Skeletal muscle tissue (tissue), 4 donors: ENCODE measurements around the gene HTR7. TPM values are rescaled to one million over a fixed set of nuclear protein-coding genes. Genes with fewer than 3 reads are reported as not detected.

Source experiments
- H3K27ac ChIP-seq: one replicate; pipeline ENCODE4 v1.7.0; 2013; ENCODE audit warnings: mild to moderate bottlenecking, low read depth, low read length, inconsistent platforms
- H3K27me3 ChIP-seq, 3 donors: one replicate each; pipeline ENCODE4 v1.7.0; 2013; ENCODE audit warnings: low read length in 3 of 3; ENCODE audit not compliant: control insufficient read depth in 3 of 3, insufficient read depth in 3 of 3
- H3K36me3 ChIP-seq, 3 donors: one replicate each; pipeline ENCODE4 v1.7.0; 2013; ENCODE audit warnings: low read length in 3 of 3; ENCODE audit not compliant: control insufficient read depth in 3 of 3, insufficient read depth in 3 of 3
- H3K4me1 ChIP-seq, 3 donors: one replicate each; pipeline ENCODE4 v1.7.0; 2013; ENCODE audit warnings: low read length in 3 of 3, mild to moderate bottlenecking in 3 of 3; ENCODE audit not compliant: control insufficient read depth in 3 of 3, insufficient read depth in 3 of 3
- H3K4me3 ChIP-seq, 3 donors: one replicate each; pipeline ENCODE4 v1.7.0; 2013; ENCODE audit warnings: low read length in 3 of 3
- H3K9ac ChIP-seq, 3 donors: one replicate each; pipeline ENCODE4 v1.7.0; 2013; ENCODE audit warnings: low read length in 3 of 3, mild to moderate bottlenecking in 3 of 3, moderate library complexity in 2 of 3, low read depth in 1 of 3
- H3K9me3 ChIP-seq, 3 donors: one replicate each; pipeline ENCODE4 v1.7.0; 2013; ENCODE audit warnings: low read length in 3 of 3; ENCODE audit not compliant: control insufficient read depth in 3 of 3
- total RNA-seq: library from RNA; depleted of rRNA; stranded (reverse); fragments of >200 nt; gene quantifications from one replicate; pipeline ENCODE4 v1.2.3, GENCODE V29; 2014
- donor health status: Osteomylitis.

The HTR7 gene
- total RNA-seq, 1 donor from 2014 or later, result under 0.01 TPM

- Histone ChIP-seq H3K9ac (no peak overlapping the region), H3K27ac (no peak overlapping the region), H3K4me1 (peaks cover 0 to 4% (median 0%) of the 10 kb centered on the region in 3 donors), H3K4me3 (no peak overlapping the region), H3K9me3 (no peaks in the 10 kb centered on the region), H3K36me3 (no peaks in the 10 kb centered on the region), H3K27me3 (no peaks in the 10 kb centered on the region)
These were observed 87.6 kb downstream of the HTR7 start for GRCh38 chr10:90769946-90770841.

- H3K36me3 ChIP-seq, result no peaks in the 10 kb centered on the region
- H3K27me3 ChIP-seq, result peaks cover 0 to 3% (median 0%) of the 10 kb centered on the region in 3 donors
- H3K27ac ChIP-seq, result no peak overlapping the region
- H3K9ac ChIP-seq, result no peak overlapping the region
- H3K4me3 ChIP-seq, result no peak overlapping the region
- H3K9me3 ChIP-seq, result no peaks in the 10 kb centered on the region
- no peaks in the 10 kb centered on the region for H3K4me1 ChIP-seq
These were observed 106.5 kb downstream of the HTR7 start for GRCh38 chr10:90751107-90751997.

- Histone ChIP-seq H3K4me3 (no peak overlapping the region), H3K36me3 (no peaks in the 10 kb centered on the region), H3K9ac (no peak overlapping the region), H3K27ac (no peak overlapping the region), H3K4me1 (no peaks in the 10 kb centered on the region), H3K27me3 (peaks cover 0 to 3% (median 0%) of the 10 kb centered on the region in 3 donors), H3K9me3 (no peaks in the 10 kb centered on the region)
These were observed 111.0 kb downstream of the HTR7 start for GRCh38 chr10:90746829-90747228.

DNA sequence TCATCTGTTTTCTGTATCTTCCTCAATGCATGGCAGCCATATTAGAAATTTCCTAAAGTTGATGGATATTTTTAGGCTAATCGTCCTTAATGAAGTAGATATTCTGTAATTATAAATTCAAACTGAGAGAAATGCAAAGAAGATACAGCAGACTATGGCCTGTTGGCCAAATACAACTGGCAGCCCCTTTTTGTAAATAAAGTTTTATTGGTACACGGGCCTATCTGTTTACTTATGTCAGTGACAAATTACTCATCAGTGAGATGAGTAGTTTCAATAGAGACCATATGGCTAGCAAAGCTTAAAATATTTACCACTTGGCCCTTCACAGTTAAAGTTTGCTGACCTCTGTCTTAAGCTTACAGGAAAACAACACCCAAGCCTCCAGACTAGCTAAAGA is 112.3 kb downstream of the HTR7 start:
- no peaks in the 10 kb centered on the region for H3K9me3 ChIP-seq

DNA sequence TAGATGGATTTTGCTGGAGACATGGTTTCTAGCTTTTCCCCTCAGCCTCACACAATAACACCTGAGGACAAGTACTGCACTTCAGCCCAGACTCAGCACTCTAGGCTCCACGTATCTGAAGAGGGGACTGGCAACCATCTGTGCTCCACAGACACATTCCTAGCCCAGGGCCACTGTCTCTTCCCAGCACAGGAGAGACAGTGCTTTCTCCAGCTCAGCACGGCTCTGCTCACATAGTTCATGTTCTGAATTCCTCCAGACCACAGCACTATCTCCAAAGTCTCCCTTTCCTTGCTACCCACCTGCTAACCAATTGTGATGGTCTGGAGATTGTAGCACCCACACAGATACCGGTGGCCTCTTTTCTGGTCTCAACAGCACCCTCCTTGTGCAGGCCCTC is 114.5 kb downstream of the HTR7 start:
- no peaks in the 10 kb centered on the region for H3K9me3 ChIP-seq
- no peaks in the 10 kb centered on the region for H3K36me3 ChIP-seq
- H3K27me3 ChIP-seq, result peaks cover 0 to 3% (median 0%) of the 10 kb centered on the region in 3 donors
- H3K4me3 ChIP-seq, result no peak overlapping the region
- peak overlapping the region; percentile 27 for H3K27ac ChIP-seq
- no peak overlapping the region for H3K9ac ChIP-seq
- no peaks in the 10 kb centered on the region for H3K4me1 ChIP-seq

More for the DNA sequence above, 112.3 kb downstream of the HTR7 start:
- H3K27me3 ChIP-seq, result peaks cover 0 to 3% (median 0%) of the 10 kb centered on the region in 3 donors
- H3K36me3 ChIP-seq, result no peaks in the 10 kb centered on the region
- H3K9ac ChIP-seq, result no peak overlapping the region
- no peak overlapping the region for H3K27ac ChIP-seq
- H3K4me3 ChIP-seq, result no peak overlapping the region
- no peaks in the 10 kb centered on the region for H3K4me1 ChIP-seq

GRCh38 chr10:90741926-90742565 is 115.8 kb downstream of the HTR7 start:
- peak overlapping the region; percentile 29 for H3K27ac ChIP-seq
- no peaks in the 10 kb centered on the region for H3K36me3 ChIP-seq
- H3K4me1 ChIP-seq, result no peaks in the 10 kb centered on the region
- no peak overlapping the region for H3K4me3 ChIP-seq
- H3K9ac ChIP-seq, result no peak overlapping the region
- H3K9me3 ChIP-seq, result no peaks in the 10 kb centered on the region
- H3K27me3 ChIP-seq, result peaks cover 0 to 3% (median 0%) of the 10 kb centered on the region in 3 donors

DNA sequence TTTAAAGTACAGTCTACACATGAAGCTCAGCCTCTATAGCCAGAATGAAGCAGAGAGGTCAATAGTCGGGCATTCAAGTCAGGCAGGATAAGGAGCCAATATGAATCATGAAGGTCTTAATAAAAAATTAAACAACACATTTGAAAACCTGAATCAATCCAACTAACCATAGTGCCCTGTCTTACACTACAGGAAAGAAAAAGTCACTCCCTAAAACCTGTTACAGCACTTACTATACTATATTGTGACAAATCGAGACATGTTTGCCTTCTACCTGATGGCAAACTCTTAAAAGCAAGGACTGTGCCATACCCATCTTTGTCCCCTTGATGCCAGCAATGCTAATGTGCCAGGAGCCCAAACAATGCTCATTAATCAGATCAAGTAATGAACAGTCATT is 117.6 kb downstream of the HTR7 start:
- H3K27me3 ChIP-seq, result no peaks in the 10 kb centered on the region
- H3K9me3 ChIP-seq, result no peaks in the 10 kb centered on the region
- no peak overlapping the region for H3K9ac ChIP-seq
- H3K4me3 ChIP-seq, result no peak overlapping the region
- H3K4me1 ChIP-seq, result no peaks in the 10 kb centered on the region
- H3K36me3 ChIP-seq, result no peaks in the 10 kb centered on the region
- no peak overlapping the region for H3K27ac ChIP-seq

DNA sequence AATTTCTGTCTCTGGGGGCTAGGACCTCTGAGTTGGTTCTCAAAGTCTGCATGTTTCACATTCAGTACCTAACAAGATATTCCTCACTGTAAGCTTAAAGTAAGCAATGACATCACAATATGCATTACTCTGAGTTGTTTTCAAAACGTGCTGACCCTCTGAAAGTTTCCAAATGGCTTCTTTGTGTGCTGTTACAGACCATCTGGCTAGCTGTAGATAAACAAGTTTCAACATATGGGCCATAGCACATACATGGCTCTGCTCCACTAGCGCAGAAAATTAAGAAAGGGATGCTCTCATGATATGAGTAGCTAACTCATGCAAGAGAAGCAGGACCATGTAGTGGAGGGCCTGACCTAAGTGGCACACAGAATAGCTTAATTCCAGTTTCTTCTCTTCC is 119.0 kb downstream of the HTR7 start:
- Histone ChIP-seq H3K27me3 (no peaks in the 10 kb centered on the region), H3K4me1 (no peaks in the 10 kb centered on the region), H3K9ac (no peak overlapping the region), H3K4me3 (no peak overlapping the region), H3K36me3 (no peaks in the 10 kb centered on the region), H3K9me3 (no peaks in the 10 kb centered on the region), H3K27ac (no peak overlapping the region)

- Histone ChIP-seq H3K27me3 (no peaks in the 10 kb centered on the region), H3K9me3 (no peaks in the 10 kb centered on the region), H3K36me3 (no peaks in the 10 kb centered on the region), H3K27ac (no peak overlapping the region), H3K9ac (no peak overlapping the region), H3K4me3 (no peak overlapping the region), H3K4me1 (no peaks in the 10 kb centered on the region)
These were observed 123.4 kb downstream of the HTR7 start for GRCh38 chr10:90734415-90734814.
